H1 (cell line): ENCODE results near the gene GNAI2. TPM values are rescaled to one million over a fixed set of nuclear protein-coding genes. Genes with fewer than 3 reads are reported as not detected.

ENCODE experiments used
- CHD1 ChIP-seq: IDR thresholded peaks from 2 replicates; pipeline ENCODE4 v1.6.1; 2012; ENCODE audit warnings: low read depth, low read length, improper control_type of control experiment
- GTF2F1 ChIP-seq: IDR thresholded peaks from 2 replicates; pipeline ENCODE4 v1.6.1; 2012; ENCODE audit warnings: low read depth, low read length, improper control_type of control experiment, borderline replicate concordance
- HDAC6 ChIP-seq: IDR thresholded peaks from one replicate; pipeline ENCODE4 v1.7.1; 2012; ENCODE audit warnings: low read depth, mild to moderate bottlenecking, inconsistent platforms, low read length, moderate library complexity
- PHF8 ChIP-seq: fragments of 200-600 bp; sonication (generic); conservative IDR thresholded peaks from 2 replicates; pipeline ENCODE4 v1.7.1; 2012; ENCODE audit warnings: low read depth, mild to moderate bottlenecking, inconsistent platforms, low read length, moderate library complexity
- POLR2A ChIP-seq, 2 experiments: IDR thresholded peaks; 1 replicate in 1 of 2; 2 replicates in 1 of 2; pipeline ENCODE4 v1.6.1; 2011; ENCODE audit warnings: low read depth in 2 of 2, low read length in 2 of 2, mild to moderate bottlenecking in 2 of 2; ENCODE audit errors: control extremely low read depth in 1 of 2
- TBP ChIP-seq: IDR thresholded peaks from 2 replicates; pipeline ENCODE4 v1.6.1; 2011; ENCODE audit warnings: low read depth, low read length, improper control_type of control experiment
- polyA plus RNA-seq, 7 experiments: library from polyadenylated mRNA; depleted of rRNA in 3 of 7; stranded (reverse) in 5 of 7; unstranded in 2 of 7; fragments of >200 nt in 5 of 7; fragments of 200-250 nt in 2 of 7; gene quantifications; 1 replicate in 5 of 7; 2 replicates in 1 of 7; 4 replicates in 1 of 7; pipeline versions ENCODE4 v1.2.1 to v1.2.3, GENCODE V29; 2011 to 2013; ENCODE audit warnings: missing spikeins in 2 of 7, mixed read lengths in 2 of 7
- total RNA-seq: library from RNA; stranded (reverse); fragmentation: NEBNext Ultra II Directional; extraction: Animal tissue kit (Norgen Biotek cat#: 25700); gene quantifications from 2 replicates; pipeline ENCODE4 v1.2.1, GENCODE V29; 2021

Gene GNAI2
- total and polyA plus RNA-seq, 2 of the 8 experiments (the other 6 are each of a cell fraction or from before 2014, with no cell fraction given), result 168 to 539 TPM

DNA sequence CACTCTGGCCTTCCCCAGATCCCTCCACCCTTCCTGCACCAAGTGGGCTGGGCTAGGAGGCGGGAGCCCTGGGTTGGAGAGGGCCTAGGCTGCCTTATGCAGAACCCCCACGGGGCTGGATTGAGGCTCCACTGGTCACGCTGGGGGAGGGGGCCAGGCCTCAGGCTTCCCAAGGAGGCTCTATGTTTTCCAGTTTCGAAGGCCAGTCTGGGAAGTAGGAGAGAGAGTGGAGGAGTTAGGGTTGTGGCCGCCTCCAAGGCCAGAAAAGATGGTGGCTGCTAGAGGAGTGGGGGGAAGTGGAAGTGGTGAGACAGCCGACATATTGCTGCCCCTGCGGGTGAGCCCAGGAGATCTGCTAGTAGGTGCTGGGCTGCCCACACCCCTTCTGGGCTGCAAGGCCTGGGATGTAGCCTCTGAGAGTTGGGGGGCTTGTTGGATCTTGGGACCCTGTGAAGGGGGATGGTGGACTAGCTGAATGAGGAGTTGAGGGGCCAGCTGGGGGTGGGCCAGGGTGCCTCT, 1.2 kb downstream of the GNAI2 start (continued):
- TF ChIP-seq PHF8 (no peak), CHD1 (no peak), POLR2A (IDR thresholded peaks at IDR 0.05; ENCODE audit: control extremely low read depth in 1 of 2, low read depth in 2 of 2, low read length in 2 of 2) (no peak), HDAC6 (no peak), GTF2F1 (no peak), TBP (no peak)
